Hematopoietic multipotent progenitor cell treated with erythropoietin and hydrocortisone succinate and interleukin-3 and kit ligand, for 6 days (in vitro differentiated cells): ENCODE data around the gene SYTL4.
A peak's percentile ranks its signal among the peaks of the same experiment; 100 is the strongest.
"Not testable (repeated sequence)": the region's sequence is repeated elsewhere in the genome, so short reads cannot be mapped to it uniquely, and the experiment has no call there.

Experiments used
- DNase-seq: peaks from one replicate; pipeline ENCODE4 v3.0.0-alpha.2; 2015

The SYTL4 gene

DNA sequence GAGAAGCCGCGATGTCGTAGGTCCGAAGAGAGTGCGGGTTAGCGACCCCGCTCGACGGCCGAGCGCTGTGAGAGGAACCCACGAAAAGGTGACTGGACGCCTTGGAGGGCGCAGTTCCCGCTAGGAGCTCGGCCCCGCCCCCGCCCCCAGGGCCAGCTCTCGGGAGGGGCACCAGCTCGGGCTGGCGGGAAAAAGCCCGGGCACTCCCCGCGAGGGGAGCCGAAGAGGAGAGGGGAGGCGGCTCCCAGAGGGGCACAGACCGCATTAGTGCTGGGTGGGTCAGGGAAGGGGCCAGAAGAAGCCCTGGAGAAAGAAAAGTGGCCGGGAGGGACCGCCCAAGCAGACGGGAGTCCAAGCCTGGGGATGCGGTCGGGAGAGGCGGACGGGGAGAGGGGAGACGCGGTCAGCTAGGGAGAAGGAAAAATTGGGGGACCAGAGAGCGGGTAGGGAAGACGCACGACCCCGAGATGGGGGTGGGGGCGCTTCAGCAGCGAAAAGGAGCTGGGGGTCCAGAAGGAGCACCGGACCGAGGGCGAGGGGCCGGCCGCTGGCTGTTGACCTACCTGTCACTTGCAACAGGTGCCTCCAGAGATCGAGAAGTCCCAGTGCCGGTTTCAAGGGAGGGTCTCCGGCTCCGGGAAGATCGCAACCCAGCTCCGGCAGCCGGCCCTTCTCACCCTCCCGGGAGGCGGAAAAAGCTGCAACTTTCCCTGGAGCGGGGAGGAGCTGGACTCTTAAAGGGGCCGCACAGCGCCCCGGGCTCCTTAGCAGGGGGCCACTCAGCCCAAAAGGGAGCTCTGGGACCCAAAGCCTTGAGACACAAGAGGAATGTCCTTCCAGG is at the start of gene SYTL4:
Gene SYTL4 (minus strand): TSS at position 681 of the 841 bp plus-strand sequence. CDS start 30,084 bp downstream, outside the sequence.
- peak; percentile 68 for DNase-seq

DNA sequence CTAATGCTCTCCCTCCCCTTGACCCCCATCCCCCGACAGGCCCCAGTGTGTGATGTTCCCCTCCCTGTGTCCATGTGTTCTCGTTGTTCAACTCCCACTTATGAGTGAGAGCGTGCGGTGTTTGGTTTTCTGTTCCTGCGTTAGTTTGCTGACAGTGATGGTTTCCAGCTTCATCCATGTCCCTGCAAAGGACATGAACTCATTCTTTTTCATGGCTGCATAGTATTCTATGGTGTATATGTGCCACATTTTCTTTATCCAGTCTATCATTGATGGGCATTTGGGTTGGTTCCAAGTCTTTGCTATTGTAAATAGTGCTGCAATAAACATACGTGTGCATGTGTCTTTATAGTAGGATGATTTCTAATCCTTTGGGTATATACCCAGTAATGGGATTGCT is 37.5 kb upstream of the SYTL4 start:
- not testable (repeated sequence) for DNase-seq

DNA sequence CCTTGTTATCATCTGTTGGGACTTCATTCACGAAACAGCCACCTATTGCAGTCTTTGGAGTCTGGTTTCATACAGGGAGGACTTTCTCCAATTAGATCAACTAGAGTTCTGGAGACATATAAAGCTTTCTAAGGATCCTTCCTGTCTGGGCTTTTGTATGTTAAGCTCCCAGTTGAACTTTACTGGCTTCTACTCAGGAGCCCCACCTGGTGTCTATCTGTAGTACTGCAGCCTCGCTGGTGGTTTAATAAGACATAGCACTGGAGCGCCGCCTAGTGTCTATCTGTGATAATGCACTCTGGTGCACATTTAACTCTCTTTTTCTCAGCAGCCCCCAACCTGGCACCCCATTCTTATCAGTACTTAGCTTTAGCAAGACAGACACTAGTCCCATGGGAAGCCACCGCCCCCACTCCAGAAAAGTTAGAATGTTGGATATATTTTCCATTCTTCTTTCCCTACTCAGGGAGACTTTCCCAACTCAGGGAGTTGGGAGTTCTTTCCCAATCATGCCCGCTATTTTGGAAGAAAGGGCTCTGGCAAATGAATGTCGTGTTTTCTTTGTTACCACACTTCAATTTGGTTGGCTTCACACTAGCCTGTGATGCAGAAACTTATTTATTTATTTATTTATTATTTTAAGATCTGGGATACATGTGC is 36.9 kb upstream of the SYTL4 start:
- DNase-seq, result peak; percentile 84

DNA sequence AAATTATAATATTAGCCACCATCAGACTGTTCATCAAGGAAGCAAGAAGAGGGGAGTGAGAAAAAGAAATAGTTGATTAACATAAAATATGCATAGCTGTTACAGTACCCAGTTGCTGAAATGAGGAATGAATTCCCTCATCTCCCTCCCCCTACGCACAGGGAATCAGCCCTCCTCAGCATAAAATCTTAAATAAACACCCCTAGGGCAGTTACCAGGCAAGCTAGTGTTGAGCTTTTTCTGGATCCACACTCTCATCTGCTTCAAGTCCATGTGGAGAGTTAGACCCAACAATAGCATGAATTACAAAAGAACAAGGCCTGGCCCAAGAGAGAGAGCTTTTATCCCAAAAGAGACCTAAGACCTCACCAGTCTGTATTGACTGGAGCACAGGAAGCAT is 19.0 kb upstream of the SYTL4 start:
- DNase-seq, result no peak

DNA sequence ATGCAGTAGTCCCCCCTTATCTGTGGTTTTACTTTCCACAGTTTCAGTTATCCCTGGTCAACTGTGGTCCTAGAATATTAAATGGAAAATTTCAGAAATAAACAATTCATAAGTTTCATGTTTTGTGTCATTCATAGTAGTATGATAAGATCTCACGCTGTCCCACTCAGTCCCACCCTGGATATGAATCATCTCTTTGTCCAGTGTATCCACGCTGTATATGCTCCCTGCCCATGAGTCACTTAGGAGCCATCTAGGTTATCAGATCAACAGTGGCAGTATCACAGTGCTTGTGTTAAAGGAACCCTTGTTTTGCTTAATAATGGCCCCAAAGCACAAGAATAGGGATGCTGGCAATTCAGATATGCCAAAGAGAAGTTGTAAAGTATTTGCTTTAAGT is 16.2 kb upstream of the SYTL4 start:
- peak; percentile 50 for DNase-seq

DNA sequence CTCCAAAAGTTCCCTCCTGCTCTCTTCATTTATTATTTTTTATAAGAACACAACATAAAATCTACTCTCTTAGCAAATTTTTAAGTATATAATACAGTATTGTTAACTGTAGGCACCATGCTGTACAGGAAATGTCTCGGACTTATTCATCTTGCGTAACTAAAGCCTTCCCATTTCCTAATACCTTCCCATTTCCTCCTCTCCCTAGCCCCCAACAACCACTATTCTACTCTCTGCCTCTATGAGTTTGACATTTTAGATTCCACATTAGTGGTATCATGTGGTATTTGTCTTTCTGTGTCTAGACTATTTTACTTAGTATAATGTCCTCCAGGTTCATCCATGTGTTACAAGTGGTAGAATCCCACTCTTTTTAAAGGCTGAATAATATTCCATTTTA is 15.8 kb upstream of the SYTL4 start:
- no peak for DNase-seq

DNA sequence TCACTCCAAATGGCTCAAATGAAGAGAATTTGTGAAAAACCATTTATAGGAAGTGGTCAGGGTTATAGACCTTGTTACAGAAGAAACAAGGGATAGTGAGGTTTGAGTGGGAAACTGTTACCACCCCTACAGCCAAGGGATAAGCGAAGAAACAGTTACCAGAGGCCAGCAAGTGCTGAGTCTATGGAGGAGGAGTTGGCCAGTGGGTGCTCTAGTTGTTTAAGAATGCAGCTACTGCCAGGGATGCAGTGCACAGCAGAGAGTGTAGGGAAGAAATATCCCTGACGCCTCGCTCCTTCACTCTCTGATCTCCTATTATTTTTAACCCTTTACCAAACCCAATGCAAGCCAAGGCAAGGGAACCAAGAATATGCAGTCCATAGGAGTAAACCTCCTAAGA is 15.2 kb upstream of the SYTL4 start:
- no peak for DNase-seq

DNA sequence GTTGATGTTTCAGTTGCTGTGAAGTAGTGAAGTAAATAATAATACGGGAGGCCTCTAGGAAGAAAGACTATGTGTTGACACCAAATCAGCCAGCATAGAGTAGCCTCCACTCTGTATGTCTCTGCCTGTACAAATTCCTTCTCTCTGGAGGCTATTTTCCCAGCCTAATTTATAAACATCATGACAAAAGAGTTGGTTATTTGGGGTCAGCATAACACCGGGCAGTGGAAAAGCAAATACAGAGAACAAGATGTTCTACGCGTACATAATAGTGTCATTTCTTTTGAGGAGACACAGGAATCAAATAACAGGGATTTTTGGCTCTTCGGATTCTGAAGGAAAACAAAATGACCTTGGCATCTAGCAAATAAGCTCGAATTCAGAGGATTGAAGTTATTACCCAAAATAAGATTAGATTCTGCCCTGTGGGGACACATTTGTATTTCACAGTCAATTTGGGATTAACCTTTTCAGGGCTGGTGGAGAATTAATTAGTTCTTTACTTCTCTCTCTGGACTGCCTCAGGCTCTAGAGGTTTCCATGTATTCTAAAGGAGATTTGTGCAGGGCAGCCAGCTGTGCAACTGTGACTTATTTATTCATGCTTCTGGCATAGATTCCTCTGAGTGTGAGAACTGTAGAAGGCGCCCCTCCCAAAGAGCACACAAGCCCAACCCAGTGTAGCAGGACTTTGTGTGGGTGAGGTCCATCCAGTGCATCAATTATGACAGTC is 14.1 kb upstream of the SYTL4 start:
- DNase-seq, result peak; percentile 30

DNA sequence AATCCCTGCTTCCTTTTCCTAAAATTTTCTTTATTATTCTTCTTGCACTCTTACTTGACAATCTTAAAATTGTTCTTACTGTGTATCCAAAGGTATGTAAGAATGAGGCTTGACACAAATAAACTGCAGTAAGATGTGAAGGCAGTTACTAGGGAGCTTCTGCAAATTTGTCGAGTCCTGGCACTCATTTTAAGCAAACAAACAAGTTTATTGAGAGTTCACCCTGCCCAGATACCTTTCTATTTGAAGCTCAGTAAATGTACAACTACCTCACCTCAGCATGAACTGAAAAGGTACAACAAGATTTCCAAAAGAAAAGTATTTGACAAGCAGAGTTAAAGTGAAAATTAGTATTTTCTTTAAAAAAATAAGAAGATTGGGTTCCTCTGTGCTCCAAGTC is 13.3 kb upstream of the SYTL4 start:
- DNase-seq, result no peak

DNA sequence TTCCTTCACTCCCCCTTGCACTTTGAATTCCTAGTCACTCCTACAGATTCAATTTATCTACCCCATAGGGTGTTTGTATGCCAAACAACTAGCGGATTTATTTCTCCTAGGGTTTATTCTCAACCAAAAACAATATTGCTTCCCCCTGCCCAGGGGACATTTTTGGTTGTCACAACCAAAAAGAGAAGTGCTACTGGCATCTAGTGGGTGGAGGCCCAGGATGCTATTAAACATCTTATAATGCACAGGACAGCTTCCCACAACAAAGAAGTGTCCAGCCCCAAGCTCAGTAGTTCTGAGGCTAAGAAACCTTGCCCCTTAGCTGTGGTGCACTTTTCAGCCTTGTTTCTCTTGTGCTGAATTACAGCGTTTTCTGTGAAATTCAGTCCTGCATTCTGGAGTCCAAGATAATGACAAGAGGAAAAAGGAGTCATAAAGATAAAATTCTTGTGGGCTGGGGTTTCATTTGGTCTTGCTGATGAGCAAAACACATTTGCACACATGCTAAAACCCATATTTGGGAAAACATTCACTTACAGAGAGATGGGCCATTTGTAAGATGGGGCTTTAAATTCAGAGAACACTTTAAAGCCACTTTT is 11.2 kb upstream of the SYTL4 start:
- peak; percentile 81 for DNase-seq

DNA sequence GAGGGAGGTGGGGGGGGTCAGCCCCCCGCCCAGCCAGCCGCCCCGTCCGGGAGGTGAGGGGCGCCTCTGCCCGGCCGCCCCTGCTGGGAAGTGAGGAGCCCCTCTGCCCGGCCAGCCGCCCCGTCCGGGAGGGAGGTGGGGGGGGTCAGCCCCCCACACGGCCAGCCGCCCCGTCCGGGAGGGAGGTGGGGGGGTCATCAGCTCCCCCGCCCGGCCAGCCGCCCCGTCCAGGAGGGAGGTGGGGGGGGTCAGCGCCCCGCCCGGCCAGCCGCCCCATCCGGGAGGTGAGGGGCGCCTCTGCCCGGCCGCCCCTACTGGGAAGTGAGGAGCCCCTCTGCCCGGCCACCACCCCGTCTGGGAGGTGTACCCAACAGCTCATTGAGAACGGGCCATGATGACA is 7.9 kb downstream of the SYTL4 start:
- not testable (repeated sequence) for DNase-seq

DNA sequence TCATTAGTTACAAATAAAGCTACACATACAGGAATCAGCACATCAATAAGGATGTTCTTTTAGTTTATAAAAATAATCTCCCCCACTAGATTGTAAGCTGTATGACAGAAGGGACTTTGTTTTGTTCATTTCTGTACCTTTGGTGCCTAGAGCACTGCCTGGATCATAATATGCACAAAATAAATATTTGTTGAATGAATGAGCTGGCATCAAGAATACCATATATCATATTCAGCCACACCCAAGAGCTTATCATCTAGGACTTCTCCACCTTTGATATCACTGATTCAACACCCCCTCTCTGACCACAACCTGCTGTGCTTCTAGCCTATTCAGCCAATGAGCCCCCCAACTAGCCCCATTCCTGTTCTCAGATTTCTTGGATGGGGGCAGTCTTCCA is 10.6 kb downstream of the SYTL4 start:
- no peak for DNase-seq

DNA sequence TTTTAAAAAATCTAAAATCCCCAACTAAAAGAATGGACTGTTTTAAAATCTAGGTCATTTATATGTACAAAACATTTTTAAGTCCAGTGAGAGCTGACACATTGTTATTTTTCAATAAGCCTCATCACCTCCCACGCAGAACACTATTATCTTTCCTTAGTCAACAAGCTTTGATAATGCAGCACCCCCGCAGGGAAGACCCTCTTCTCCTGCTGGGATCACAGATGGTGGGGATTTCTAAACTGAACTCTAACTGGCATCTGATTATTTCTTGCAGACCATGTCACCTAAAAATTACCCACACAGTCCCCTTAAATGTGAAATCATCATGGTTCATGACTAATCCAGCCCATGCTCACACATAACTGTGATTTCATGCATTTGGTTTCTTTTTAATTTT is 11.6 kb downstream of the SYTL4 start:
- DNase-seq, result no peak

DNA sequence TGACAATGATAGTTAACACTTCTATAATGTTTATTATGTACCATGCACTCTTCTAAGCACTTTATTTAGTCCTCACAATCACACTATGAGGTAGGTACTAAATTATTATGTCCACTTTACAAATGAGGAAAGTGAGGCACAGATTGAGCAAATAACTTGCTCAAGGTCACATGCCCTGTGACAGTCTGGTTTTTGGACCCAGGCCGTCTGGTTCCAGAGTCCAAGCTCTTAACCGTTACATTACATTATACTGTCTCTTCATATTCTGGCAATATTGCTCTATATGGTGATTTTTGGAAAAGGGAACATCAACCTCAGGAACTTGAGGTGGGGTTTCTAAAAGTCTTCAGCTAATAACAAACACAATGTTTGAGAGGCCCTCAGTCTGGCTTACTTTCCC is 12.8 kb downstream of the SYTL4 start:
- no peak for DNase-seq

DNA sequence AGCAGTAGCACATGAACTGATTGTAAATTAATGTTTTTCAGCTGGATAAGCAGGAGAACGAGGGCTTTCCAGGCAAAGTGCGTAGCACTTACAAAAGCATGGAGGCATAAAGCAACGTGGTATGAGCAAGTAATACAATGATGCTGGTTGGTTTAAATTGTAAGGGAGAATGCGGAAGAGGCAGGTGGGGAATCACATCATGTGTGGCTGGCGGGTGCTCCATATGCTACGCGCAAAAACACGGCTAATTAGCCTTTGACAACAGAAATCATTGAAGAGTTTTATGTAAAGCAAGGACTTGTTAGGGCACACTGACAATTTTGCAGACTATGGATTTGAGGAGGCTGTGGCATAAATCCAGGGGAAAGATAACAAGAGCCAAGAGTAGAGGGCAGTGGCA is 14.6 kb downstream of the SYTL4 start:
- DNase-seq, result no peak

DNA sequence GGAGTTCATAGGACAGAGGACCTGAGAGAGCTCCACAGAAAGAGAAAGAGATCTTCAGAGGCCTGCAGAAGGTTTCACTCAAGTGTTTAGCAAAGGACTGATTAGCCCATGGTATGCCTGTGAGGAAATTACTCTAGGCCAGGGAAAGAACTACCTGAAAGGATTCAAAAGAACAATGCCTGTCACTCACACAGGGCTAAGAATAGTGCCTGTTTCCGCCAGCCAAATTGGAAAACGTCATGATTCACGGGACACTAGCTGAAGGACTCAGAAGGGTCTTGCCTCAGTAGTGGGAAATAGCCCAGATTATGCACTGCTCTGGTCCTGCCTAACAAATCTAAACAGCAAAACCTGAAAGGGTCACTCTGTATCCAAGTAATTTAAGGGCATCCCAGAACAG is 21.1 kb downstream of the SYTL4 start:
- no peak for DNase-seq

DNA sequence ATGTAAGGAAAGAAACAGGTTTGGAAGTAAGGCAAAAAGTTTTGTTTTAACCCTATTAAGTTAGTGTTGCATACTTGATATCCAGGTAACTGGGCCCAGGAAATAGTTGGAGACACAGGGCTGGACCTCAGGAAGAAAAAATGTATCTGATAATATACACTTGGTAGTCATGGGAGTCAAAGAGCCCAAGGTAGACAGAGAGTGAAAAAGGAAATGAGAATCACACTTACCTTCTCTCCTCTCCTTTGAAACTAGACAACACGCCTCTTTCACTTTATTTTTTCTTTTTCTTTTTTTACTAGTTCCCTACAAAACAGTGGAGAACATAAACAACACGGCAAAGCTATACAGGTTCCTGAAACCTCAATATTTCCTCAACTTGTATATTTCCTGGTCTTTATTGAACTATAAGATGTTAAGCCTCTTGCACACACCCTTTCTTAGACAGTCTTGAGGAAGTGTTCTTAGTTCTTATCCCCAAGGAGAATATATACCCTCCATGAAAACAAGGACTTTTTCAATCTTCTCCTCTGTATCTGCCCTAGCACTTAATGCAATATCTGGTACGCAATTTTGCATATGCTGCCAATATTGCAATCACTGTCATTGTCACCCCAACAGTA is 27.2 kb downstream of the SYTL4 start:
- DNase-seq, result no peak

DNA sequence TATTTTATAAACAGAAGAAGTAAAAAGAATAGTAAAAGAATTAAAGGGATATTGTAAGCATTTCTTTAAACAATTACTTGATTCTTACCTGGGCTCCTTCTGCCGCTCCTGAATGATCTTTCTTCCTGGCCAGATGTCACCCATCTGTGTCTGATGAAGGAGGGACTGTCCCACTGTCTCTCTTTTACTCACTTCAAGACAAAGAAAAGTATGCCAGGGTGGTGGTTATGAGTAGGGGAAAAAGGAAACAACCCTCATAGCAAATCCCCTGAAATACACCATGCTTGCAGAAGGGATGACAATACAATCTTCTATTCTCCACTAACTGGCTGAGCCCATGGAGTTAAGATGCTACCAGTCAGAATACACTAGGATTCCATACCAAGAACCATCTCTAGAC is 31.1 kb downstream of the SYTL4 start:
- no peak for DNase-seq

DNA sequence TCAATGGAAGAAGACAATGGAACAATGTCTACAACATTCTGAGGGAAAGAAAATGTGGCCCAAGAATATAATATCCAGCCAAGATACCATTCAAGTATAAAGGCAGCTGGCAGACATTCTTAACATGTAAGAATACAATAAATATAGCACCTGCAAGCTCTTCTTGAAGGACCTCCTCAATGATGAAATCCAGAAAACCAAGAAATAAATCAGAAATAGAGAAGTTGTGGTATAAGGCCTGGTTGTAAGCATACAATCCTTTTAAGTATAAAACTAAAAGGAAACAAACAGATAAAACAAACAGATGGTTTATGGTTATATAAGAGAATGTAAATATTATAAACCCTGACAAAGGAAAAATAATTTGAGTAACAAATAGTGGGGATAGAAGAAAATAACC is 33.4 kb downstream of the SYTL4 start:
- peak; percentile 26 for DNase-seq

DNA sequence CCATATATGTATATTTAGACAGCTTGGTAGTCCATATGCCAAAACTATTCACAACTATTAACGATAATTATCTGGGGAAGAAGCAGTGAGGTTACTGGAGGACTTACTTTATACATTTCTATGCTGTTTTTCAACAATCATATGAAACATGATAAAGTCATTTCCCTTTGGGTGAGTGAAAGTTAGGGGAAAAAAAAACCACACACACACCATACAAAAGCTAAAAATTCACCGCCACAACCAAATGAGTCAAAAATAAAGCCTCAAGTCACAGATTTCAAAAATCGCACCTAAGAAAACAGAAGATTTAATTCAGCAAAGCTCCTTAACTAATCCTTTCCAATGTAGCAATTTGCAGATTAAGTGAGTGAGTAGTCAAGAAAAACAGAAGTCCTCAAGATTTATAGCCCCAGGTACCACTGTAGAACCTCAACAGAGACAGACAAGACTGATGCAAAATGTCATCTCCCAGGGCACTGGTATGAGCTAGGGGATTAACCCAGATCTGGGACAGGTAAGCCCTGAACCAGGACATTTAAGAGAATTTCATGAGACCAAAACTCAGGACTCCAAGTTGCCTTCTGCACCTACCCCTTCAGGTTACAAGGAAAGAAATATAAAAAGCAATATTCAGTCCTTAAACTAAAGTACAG is 35.1 kb downstream of the SYTL4 start:
- DNase-seq, result no peak

DNA sequence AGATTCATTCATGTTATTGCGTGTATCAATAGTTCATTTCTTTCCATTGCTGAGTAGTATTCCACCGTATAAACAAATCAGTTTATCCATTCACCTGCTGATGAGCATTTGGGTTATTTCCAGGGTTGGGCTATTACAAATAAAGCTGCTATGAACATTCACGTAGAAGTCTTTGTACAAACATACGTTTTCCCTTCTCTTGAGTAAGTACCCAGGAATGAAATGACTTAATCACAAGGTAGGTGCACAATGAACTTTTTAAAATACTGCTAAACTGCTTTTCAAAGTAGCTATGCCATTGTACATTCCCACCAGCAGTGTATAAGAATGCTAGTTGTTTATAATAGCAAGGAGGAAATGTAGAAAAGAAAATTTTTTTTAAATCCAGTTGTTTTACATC is 35.9 kb downstream of the SYTL4 start:
- DNase-seq, result no peak

DNA sequence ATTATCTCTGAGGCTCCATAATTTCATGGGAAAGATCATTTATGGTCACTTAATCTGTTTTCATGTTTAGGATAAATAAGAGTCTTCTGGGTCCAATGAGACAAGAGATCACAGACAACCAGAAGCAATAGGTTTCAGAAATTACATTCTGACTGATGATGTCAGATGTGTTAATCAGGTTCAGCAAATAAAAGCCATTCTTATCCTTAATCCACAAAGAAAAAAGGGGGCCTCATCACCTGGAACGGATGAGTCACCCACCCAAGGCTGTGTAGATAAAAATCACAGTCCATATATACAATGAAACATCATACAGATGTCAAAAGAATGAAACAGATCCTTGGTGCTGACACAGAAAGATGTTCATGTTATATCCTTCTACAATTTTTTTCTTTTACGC is 36.6 kb downstream of the SYTL4 start:
- no peak for DNase-seq
